ENCODE results near the gene SPHK2.

Gene SPHK2

GRCh38 chr19:48635966-48636858 lies 16.9 kb downstream of the SPHK2 start:
- no peak for DNase-seq (ENCODE audit: insufficient read length, low spot score)
- no peak for FAIRE-seq

GRCh38 chr19:48636859-48637448 lies 17.6 kb downstream of the SPHK2 start, which contains the start of gene DBP:
DBP (minus strand) TSS chr19:48637379; CDS start chr19:48636994, 385 bp downstream.
- DNase-seq (ENCODE audit: insufficient read length, low spot score) (peak; percentile 64), FAIRE-seq (no peak)

DNA sequence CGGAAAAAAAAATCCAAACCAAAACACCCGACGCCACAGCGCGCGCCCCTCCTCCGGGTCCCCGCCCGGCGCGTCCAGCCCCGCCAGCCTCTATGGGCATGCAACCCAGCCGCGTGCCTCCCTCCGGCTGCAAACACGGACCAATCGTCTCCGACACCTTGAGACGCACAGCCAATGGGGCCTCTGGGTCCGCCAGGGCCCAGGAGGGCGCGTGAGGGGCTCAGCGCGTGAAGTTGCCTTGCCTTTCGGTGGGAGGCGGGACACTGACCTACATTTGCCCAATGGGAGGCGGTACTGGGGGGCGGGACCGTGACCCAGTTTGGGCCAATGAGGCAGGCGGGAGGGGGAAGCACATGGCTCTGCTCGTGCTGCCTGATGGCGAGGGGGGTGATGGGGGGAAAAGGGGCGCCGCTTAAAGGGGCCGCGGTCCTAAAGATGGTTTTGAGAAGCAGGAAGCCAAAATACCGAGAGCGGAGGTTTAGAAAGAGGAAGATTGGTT lies 18.2 kb downstream of the SPHK2 start:
- FAIRE-seq (peak; percentile 97), DNase-seq (ENCODE audit: insufficient read length, low spot score) (peak; percentile 88)

DNA sequence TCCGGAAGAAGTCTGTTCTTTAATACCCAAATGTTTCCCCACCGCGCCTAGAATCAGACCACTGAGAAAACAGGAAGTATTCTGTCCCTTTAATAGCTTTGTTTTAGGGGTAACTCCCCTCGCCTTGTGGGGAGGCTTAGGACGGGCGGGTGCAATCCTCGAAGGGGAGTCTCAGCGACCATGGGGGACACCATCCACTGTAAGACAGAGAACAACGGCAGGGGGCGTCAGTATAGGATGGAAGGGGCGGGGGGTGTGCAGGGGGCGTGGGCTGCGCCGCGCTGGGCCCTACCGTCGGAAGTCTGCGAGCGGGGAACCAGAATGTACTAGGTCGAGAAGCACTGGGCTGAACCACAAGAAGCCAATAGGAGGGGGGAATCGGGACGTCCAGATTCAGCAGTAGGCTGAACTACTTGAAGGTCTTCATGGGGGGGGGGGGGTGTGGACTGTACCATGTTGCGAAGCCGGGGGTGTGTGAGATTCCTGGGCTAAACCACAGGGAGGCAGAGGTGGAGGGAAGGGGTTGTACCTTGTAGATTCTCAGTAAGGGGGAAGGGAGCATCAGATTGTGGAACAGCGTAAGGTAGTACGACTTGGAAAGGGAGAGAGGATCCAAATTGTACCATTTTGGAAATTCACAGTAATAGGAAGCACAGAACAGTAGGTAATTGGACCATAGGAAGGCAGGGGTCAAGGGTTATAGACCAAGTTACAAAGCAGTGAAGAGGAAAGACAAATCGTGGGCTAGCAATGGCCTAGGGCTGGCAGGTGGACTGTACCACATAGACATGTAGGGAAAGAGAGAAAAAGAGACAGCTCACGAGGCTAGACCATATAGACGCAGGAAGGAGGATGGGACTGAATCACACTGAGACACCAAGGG lies 18.9 kb downstream of the SPHK2 start:
- no peak for DNase-seq (ENCODE audit: insufficient read length, low spot score)
- no peak for FAIRE-seq

GRCh38 chr19:48638831-48639381 lies 19.6 kb downstream of the SPHK2 start:
- DNase-seq (ENCODE audit: insufficient read length, low spot score) = no peak
- FAIRE-seq = no peak

DNA sequence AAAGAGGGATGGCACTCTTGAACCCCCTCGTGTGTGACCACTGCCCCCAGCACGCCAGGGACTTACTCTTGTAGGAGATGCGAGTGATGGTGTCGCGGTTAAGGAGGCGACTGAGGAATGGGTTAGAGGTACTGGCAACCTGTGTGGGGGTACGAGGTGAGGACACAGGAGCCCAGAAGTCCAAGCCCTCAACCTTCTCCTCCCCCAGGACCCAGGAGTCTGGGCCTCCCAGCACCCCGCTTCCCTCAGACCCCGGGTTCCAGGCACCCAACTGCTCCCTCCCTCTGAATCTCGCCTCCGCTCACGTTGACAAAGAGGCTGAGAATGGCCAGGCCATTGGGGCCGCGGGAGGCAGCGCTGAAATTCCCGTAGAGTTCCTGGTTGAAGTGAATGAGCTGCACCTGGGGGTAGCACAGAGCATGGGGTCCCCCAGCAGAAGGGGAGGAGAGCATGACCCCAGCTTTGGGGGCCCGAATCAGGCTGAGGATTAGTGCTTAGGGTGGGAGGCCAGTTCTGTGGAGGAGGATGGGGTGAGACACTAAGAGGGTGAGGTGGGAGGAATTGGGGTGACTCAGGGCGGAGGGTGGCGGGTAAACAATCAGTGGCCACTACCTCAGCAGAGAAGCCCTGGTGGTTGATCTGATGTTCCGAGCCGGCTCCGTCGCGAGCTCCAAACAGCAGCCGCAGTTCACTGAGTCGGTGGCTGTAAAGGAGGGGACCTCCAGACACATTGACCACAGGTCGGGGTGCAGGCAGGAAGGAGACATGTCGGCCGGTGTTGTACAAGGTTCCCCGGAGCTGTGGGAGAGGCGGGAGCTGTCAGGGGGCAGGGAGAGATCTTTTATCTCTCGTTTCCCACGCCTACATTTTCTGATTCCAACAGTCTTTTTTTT lies 20.4 kb downstream of the SPHK2 start:
- DNase-seq (ENCODE audit: insufficient read length, low spot score) = no peak
- no peak for FAIRE-seq

DNA sequence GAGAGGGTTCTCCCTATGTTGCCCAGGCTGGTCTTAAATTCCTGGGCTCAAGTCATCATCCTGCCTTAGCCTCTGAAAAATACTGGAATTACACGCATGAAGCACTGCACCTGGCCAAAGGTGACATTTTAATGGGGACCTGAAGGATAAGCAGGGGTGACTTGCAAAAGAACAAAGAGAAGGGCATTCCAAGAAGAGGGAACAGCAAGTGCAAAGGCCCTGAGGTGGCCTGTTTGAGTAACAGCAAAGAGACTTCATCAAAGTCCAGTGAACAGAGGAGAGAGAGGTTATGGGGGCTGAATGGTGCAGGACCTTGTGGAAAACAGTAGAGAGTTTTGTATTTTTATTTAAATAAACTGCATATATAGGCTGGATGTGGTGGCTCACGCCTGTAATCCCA lies 22.5 kb downstream of the SPHK2 start:
- no peak for FAIRE-seq
- DNase-seq (ENCODE audit: insufficient read length, low spot score) = no peak

DNA sequence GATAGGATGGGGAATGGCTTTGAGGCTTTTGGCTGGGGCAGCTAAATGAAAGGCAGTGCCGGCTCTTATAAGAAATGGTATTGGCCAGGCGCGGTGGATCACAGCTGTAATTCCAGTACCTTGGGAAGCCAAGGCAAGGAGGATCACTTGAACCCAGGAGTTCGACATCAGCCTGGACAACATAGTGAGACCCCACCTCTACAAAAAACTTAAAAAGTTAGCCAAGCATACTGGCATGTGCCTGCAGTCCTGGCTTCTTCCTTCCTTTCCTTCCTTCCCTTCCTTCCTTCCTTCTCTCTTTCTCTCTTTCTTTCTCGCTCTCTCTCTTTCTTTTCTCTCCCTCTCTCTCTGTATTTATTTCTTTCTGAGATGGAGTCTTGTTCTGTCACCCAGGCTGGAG lies 23.6 kb downstream of the SPHK2 start:
- FAIRE-seq (no peak), DNase-seq (ENCODE audit: insufficient read length, low spot score) (no peak)

GRCh38 chr19:48644355-48644754 lies 25.0 kb downstream of the SPHK2 start:
- no peak for FAIRE-seq

DNA sequence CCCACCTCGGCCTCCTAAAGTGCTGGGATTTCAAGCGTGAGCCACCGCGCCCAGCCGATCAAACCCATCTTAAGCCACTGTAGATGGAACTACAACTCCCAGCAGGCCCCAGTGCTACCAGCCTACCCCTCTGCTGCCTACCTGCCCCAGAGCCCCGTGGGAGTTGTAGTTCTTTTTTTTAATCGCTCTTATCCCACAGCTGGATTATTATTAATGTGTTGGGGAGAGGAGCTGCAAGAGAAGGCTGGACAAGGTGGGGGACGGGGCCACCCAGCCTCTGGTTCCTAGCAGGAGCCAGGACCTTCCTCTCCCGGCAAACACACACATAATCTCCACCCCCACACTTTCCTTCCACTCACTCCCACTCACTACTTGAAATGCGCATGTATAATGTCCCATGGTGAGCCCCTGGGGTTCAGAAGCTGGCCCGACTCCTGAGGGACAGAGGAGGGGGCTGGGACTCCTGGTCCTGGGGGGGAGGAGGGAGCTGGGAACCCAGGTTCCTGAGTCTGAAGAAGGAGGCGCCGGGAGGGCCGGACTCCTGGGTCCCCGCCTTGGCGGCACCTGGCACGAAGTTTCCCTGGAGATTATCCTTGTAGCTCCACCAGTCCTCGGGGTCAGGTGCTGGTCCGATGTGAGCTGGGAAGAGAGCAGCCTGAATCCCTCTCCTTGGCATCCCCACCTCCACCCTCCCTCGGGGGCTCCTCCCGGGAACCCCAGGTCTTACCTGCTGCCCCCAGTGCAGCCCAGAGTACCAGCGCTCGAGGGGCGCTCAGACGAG lies 25.7 kb downstream of the SPHK2 start:
- DNase-seq (ENCODE audit: insufficient read length, low spot score) (no peak), FAIRE-seq (peak; percentile 76)

More at GRCh38 chr19:48644355-48644754, 25.0 kb downstream of the SPHK2 start:
- no peak for DNase-seq (ENCODE audit: insufficient read length, low spot score)

DNA sequence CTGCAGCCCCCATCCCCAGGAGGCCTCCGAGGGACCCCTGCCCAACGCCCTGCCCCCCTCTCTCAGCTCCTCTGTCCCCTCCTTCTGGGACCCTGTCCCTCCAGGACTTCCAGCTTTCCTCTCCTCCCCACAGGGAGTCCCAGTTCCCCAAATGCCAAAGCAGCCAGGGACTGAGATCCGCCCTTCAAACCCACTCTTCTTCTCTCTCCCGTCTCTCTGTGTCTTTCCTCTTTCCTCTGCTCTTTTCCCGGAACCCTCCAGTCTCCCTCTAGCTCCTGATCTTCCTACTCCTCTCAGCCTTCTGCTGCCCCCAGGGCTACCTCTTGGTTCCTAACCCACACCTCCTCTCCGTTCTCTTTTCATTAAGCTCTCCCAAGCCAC lies 26.3 kb downstream of the SPHK2 start:
- no peak for DNase-seq (ENCODE audit: insufficient read length, low spot score)
- FAIRE-seq = no peak

GRCh38 chr19:48646001-48646721 lies 26.9 kb downstream of the SPHK2 start, which contains the start of gene CA11:
CA11 (minus strand) TSS chr19:48646187; CDS start chr19:48645632, 555 bp downstream.
- DNase-seq (ENCODE audit: insufficient read length, low spot score) = peak; percentile 86
- peak; percentile 47 for FAIRE-seq

GRCh38 chr19:48646722-48647216 lies 27.5 kb downstream of the SPHK2 start:
- no peak for DNase-seq (ENCODE audit: insufficient read length, low spot score)
- peak; percentile 45 for FAIRE-seq

- no peak for DNase-seq (ENCODE audit: insufficient read length, low spot score)
- no peak for FAIRE-seq
Observed at GRCh38 chr19:48648134-48648533, 28.8 kb downstream of the SPHK2 start.

GRCh38 chr19:48650974-48651682 lies 31.8 kb downstream of the SPHK2 start:
- FAIRE-seq (no peak), DNase-seq (ENCODE audit: insufficient read length, low spot score) (no peak)

GRCh38 chr19:48651683-48652048 lies 32.4 kb downstream of the SPHK2 start:
- no peak for FAIRE-seq
- no peak for DNase-seq (ENCODE audit: insufficient read length, low spot score)

GRCh38 chr19:48654299-48655059 lies 35.2 kb downstream of the SPHK2 start:
- no peak for DNase-seq (ENCODE audit: insufficient read length, low spot score)
- no peak for FAIRE-seq

Data from GM19239 (cell line).